AG08395 (cell line): ENCODE data around the gene ACTN3.
"Not testable (repeated sequence)": the region's sequence is repeated elsewhere in the genome, so short reads cannot be mapped to it uniquely, and the experiment has no call there.

Experiments
- DNase-seq: peaks from one replicate; pipeline ENCODE4 v3.0.0; 2012; ENCODE audit warnings: mixed read lengths, low spot score

The ACTN3 gene

DNA sequence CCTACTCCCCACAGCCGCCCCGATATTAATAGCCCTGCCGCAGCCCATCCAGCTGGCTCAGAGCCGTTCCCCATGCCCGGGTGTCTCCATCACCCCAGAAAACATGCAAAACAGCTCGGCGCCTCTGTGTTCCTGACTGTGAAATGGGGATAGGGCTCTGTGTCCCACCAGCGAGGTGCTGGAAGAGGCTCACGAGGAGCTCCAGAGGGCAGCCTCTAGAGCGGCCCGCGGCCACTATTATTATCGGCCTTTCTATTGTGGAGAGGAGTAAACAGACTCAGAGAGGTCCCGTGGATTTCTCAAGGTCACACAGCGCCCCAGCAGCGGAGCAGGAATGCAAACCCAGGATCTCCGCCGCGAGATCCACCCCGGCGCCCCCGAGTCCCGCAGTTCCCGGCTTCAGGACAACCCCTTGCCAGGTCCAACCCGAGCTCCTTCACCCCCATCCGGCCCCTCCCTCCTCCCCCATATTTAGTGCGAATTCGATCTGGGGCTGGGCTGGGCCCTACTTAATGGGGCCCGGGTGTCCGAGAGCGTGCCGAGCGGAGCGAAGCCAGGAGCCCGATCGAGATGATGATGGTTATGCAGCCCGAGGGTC lies at the start of gene ACTN3:
Gene ACTN3 (plus strand): TSS at position 536 of the 598 bp plus-strand sequence. CDS start 35 bp downstream, at position 571.
- peak; percentile 28 for DNase-seq

DNA sequence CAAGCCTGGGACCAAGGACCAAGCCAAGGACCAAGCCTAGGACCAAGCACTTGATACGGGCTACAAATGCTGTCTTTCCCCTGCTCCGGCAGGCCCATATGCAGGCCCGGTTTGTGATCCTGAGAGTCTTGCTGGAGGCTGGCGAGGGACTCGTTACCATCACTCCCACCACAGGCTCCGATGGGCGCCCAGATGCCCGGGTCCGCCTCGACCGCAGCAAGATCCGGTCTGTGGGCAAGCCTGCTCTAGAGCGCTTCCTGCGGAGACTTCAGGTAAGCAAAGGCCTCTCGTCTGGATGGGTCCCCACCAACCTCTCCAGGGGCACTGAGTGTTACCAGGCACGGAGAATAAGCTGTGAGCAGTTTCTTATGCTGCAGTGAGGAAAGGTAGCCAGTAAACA lies 49.5 kb upstream of the ACTN3 start:
- no peak for DNase-seq

DNA sequence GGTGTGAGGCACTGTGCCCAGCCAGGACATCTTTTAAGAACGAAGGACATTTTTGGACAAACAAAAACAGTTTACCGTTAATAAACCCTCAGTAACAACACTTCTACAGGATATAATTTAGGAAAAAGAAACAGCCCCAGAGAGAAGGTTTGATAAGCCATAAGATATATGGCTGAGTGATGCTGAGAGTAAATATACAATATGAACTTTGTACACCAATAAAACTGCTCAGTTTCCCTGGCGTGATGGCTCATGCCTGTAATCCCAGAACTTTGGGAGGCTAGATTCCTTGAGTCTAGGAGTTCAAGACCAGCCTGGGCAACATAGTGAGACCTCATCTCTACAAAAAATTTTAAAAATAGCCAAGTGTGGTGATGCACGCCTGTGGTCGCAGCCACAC lies 48.2 kb upstream of the ACTN3 start:
- no peak for DNase-seq

DNA sequence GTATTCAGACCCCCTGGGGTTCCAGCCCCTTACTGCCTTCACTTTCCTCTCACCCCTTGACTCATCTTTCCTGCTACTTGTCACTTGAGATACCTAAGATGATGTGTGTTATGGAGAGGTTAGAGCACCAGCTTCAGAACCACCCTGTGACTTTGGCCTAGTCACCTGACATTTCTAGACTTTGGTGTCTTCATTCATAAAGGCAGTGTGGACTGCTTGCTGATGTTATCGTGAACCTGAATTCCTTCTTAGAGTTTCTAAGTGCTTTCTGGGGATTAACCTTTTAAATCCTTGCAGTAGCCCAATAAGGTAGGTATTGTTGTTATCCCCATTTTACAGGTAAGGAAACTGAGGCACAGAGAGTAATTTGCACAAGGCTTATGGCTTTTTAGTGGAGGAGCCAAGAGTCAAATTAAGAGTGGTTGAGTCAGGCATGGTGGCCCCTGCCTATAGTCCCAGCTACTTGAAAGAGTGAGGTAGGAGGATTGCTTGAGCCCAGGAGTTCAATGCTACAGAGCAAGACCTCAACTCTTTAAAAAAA lies 41.4 kb upstream of the ACTN3 start:
- DNase-seq, result no peak

DNA sequence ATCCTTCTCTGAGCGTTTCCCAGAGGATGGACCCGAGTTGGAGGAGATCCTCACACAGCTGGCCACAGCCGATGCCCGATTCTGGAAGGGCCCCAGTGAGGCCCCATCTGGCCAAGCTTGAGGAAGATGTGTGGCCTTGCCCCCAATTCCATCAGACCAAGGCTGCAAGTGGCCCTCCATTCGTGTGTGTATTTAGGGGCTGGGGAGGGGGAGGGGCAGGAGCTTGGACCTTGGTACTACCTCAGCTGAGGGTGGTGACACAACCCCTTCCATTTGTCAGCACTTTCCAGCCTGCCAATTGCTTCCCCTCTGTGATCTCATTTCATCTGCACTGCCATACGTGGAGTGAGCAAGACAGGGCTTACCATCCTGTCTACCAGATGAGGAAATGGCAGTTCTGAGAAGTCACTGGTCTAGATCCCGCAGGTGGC lies 37.6 kb upstream of the ACTN3 start:
- no peak for DNase-seq

DNA sequence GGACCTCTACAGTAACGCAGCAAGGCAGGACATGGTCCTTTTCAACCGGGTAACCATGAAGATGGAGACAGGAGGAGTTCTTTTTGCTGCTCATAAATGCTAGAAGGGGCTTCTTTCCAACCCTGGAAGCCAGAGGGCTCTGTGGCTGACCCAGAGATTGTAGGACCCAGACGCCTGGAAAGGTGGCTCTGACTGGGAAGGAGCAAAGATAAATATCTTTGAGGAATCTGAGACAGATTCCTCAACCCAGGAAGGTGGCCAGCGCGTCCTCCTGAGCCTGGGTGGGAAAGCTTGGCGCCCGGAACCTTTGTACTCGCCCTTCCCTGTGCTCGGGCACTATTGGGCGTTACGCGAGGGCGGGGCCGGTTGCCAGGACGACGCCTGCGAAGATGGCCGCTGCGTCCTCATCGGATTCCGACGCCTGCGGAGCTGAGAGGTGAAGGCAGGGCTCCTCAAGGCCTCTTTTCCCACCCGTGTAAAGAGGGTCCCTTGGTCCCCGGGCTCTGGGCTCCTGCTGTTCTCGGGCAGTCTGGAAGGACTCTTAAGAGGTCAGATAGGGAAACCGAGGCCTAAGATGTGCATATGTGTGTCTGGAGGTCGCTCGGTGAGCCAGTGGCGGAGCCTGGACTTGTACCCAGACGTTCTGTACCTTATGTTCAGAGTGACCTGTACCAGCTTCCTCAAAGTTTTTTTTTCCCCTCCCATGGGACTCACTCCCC lies 36.3 kb upstream of the ACTN3 start, which contains the start of gene BBS1:
Gene BBS1 (plus strand): TSS at position 365 of the 719 bp plus-strand sequence. CDS start 25 bp downstream, at position 390.
- peak; percentile 93 for DNase-seq

DNA sequence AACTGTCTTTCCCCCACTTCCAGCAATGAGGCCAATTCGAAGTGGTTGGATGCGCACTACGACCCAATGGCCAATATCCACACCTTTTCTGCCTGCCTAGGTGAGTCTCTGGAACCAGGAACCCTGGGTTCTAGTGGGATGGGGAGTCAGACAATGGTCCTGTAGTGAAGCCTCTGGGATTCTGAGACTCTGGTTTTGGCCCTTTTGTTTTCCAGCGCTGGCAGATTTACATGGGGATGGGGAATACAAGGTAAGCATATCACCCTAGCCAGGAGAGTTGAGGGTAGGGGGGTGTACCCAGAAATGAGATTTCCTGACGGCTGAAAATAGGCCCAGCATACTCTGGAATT lies 35.7 kb upstream of the ACTN3 start:
- DNase-seq, result no peak

DNA sequence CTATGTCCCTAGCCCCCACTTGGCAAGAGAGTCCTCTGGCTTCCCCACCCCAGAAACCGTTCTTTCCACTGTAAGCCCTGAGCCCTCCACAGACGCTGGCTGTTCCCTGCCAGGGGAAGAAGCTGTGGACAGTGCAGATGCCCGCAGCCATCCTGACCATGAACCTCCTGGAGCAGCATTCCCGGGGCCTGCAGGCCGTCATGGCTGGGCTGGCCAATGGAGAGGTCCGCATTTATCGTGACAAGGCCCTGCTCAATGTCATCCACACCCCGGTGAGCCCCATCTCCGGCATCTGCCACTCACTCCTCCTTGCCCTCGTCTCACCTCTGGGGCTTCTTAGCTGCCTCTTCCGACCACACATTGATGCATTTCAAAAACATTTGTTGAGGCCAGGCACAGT lies 23.1 kb upstream of the ACTN3 start:
- no peak for DNase-seq

DNA sequence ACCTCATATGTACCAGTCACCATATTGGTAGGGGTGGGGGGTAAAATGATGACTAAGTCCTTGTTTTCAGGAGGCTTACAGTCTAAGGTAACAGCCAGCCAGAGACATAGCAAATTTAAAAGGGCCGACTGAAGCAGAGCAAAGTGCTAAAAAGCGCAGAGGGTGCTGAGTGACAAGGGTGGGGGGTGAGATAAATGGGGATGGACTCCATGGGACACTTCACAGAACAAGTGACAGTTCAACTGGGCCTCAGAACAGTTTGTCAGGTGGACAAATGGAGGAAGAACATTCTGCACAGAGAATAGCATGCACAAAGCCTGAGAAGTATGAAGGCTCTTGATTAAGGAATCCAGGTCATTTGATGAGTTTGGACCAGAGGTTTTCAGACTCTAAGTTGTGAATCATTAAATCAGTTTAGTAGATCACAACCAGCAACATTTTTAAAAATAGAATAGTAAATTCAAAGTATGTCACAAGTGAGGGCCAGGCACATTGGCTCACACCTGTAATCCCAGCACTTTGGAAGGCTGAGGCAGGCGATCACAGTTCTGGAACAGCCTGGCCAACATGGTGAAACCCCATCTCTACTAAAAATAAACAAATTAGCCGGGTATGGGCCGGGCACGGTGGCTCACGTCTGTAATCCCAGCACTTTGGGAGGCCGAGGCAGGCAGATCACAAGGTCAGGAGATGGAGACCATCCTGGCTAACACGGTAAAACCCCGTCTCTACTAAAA lies 22.2 kb upstream of the ACTN3 start:
- no peak for DNase-seq

DNA sequence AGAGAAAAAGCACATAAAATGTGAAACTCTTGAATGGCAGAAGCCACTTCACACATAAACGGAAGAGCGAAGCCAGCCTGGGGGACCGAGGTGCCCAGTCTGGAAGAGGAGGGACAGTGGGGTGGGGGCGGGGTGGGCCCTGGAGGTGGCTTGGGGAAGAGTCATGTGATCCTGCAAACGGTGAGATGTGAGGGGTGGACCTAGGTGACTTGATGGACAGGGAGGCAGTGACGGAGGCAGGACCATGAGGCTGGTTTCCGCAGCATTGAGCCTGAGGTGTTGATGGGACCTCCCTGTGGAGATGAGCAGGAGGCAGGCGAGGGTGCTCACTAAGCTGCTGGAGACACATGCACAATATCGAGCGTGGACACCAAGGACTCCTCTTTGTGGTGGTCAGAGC lies 17.6 kb upstream of the ACTN3 start:
- DNase-seq, result no peak

DNA sequence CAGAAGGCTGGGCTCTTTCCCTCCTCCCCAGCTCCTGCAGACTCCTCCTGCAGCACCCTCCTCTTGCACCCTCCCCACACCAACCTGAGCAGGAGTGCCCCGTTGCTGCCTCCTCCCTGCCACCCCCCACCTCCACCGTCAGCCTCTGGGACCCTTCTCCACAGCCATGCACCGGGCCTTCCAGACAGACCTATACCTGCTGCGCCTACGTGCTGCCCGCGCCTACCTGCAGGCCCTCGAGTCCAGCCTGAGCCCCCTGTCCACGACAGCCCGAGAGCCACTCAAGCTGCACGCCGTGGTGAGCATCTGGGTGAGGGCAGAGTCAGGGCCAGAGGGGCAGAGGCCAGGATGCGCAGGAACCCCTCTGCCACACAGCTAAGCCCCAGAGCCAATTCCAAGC lies 17.0 kb upstream of the ACTN3 start:
- DNase-seq, result no peak

DNA sequence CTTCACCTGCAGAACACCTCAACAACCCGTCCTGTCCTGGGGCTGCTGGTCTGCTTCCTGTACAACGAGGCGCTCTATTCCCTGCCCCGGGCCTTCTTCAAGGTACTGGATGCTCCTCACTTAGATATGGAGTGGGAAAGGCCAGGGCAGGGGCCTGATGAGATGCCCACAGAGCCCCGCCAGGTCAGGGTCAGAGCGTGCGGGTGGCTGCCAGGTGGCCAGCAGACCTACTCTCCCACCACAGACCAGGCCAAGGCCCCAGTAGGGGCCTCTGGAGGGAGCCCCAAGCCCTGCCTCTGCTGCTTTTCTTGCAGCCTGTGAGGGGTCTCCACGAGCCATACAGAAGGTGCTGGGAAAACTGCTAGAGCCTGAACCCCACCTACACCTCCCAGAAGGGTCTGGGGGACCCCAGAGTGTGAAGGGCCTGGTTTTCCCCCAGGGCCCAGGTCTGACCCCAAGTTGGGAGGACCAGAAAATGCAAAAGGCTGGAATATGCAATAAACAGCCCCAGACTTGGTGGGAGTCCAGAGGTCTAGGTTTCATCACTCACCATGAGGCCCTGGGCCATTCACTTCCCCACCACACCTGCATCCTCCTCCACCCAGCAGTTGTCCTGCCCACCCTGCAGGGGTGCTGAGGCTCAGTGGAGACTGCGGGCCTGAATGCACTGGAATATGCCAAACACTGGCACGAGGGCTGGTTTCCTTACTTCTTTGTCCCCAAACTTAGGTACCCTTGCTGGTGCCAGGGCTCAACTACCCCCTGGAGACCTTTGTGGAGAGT lies 15.6 kb upstream of the ACTN3 start:
- no peak for DNase-seq

DNA sequence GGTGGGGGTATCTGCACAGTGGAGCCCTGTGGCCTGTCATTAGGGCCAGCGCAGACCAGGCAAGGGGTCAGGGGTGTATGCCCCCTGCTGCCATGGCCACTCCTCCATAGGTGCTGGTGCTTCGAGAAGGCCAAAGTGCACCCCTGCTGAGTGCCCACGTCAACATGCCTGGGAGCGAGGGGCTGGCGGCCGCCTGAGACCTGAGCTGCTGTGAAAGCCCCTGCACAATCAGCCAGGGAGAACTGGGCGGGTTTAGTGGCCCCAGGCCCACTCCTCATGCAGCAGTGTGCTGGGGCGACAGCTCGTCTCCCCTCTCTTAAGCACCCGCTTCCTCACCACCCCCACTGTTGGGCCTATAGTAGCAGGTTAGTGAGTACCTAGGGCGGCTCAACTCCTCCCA lies 14.9 kb upstream of the ACTN3 start:
- no peak for DNase-seq

DNA sequence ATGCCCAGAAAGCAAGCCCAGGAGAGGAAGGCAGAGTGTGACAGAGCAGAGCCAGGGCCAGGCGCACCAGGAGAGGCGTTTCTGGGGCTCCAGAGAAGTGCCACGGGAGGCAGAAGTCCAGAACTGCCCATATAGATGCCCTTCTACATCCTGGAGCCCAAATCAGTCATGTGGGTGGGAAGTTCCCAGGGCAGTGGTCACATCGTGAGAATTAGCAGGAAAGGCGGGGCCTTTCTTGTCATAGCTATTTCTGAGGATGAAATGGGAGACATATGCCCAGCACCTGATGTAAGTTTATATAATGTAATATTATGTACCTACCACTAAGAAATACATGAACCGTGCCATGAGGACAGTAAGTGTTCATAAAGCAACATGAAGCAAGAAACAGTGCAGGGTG lies 13.9 kb upstream of the ACTN3 start:
- no peak for DNase-seq

DNA sequence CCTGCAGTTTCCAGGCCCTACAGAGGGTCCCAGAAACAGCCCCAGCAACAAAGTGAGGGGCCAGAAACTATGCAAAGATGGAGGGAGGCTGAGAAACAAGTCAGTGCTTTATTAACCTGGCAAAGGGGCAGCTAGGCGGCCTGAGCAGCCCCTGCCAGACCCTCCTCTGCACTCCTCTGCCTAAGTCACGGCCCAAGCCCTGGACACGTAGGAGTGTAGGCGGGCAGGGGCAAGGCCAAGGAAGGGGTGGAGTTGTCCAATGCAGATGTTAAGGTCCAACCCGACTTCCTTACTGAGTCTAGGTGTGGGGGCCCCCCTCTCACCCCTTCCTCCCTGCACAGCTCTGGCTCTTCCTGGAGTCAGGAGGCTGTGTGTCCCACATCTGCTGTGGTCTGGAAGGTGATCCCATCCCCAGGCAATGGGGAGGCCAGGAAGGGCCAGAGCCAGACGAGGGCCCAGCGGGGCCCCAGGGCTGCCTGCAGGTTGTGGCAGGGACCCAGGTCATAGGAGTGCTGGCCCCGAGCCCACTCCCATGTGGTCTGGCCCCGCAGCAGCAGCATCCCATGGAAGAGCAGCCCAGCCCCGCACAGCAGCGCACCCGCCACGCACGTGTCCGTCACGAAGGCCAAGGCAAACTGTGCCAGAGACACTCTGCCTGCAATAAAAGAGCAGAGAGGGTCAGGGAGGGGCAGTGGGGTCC lies 7.4 kb upstream of the ACTN3 start:
- DNase-seq, result no peak

DNA sequence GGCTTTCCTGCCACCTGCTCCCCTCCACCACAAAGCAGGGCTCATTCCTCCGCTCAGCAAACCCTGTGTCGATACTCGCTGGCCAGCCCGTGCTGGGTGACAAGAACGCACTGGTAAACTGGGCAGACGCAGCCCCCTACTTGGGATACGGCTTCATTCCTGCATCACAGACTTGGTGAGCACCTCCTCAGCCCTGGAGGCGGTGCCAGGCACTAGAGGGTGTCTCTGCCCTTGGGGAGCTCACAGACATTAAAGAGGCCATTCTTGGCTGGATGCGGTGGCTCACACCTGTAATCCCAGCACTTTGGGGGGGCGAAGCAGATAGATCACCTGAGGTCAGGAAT lies 6.9 kb upstream of the ACTN3 start:
- DNase-seq, result no peak

DNA sequence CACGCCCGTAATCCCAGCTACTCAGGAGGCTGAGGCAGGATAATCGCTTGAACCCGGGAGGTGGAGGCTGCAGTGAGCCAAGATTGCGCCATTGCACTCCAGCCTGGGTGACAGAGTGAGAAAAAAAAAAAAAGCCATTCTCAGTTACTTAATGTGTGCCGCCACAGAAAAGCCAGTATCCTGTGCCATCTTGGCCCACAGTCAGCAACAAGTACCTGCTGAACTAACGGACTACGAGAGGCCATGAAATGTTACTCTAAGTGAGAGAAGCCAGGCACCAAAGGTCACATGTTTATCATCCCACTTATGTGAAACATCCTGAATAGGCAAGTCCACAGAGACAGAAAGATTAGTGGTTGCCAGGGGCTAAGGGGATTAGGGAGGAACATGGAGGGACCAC lies 6.1 kb upstream of the ACTN3 start:
- DNase-seq, result not testable (repeated sequence)

DNA sequence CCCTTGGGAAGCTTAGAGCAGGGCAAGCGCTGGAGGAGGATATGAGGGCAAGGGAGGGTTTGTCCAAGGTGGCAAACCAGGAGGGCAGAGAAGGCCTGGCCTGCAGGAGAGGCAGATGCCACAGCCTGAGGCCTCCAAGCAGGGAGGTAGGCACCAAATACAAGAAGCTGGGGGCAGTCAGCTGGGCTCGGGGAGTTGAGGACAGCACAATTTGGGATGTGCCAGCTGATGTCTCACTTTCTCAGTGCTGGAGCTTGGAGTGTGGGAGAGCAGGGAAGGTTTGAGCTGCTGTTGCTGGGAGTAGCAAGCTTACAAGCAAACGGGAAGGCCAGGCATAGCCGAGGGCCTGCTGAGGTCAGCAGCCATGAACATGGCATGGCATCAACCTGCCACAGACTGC lies 4.8 kb upstream of the ACTN3 start:
- DNase-seq, result no peak

DNA sequence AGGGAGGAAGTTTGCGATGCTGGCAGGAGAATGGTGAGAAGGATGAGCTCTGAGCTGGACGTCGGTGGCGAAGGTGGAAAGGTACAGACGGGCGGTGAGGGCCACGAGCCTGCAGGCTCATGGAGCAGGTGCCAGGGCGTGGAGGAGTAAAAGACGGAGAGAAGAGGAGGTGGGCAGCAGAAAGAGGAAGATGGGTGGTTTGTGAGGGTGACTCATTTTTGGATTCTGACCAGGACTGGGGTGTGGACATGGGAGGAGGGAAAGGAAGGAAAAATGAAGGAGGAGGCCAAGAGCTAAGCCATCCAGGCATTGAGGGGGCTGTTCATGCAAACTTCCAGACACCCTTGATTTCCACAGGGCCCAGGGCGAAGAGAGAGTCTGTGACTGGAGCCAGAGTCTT lies 4.3 kb upstream of the ACTN3 start:
- peak; percentile 33 for DNase-seq

DNA sequence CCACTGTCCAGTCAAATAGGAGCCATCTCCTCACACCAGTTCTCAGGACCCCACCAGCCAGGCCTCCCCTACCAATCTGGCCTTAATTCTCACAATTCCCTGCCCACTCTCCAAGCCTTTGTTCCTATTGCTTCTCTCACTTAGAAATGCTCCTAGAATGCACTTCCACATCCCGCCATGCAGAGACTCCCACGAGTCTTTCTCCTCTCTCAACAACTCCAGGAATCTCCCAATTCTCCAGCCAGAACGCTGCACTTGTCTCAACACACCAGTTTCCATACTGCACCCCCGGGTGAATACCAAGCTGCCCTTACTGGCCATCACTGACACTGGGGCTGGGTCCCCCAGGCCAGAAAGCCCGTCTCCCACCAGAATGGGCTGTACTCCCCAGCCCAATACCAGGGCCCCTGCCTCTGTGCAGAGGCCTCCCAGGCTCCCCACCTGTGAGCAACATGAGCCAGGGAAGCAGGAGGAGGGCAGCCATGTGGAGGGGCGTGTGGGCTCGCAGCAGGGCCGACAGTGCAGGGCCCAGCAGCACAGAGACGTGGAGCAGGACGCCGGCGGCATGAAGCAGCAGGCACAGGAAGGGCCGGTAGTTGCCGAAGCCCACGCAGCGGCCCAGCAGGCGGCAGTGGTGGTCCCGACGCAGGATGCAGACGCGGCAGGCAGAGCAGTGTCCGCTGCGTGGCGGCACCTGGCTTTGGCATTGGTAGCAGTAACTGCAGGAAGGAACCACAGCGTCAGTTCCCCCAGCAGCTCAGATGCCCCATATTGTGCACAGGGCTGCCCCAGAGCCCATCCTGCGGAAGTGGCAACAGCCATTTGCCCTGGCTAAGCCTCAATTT lies 3.2 kb upstream of the ACTN3 start:
- DNase-seq, result peak; percentile 31

DNA sequence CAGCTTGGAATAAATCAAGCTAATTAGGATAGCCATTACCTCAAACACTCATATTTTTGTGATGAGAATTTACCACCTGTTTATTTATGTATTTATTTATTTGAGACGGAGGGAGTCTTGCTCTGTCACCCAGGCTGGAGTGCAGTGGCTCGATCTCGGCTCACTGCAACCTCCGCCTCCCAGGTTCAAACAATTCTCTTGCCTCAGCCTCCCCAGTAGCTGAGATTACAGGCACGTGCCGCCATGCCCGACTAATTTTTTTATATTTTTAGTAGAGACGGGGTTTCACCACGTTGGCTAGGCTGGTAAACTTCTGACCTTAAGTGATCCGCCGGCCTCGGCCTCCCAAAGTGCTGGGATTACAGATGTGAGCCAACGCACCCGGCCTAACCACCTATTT lies 1.8 kb upstream of the ACTN3 start:
- DNase-seq, result not testable (repeated sequence)
